ENCODE results near the gene GPA33. TPM values are rescaled to one million over a fixed set of nuclear protein-coding genes. Genes with fewer than 3 reads are reported as not detected.
"Not testable (repeated sequence)": the region's sequence is repeated elsewhere in the genome, so short reads cannot be mapped to it uniquely, and the experiment has no call there.

Gene GPA33
- total RNA-seq, 1 experiment from 2014 or later = not detected

- ChIA-PET POLR2A (ENCODE audit: unreplicated experiment) (no interaction called here), CTCF (no interaction called here)
- intact Hi-C loops (cut with micrococcal nuclease; ENCODE audit: unreplicated experiment) = no loop called here
- TF ChIP-seq CTCF (conservative IDR thresholded peaks at IDR 0.05) (no peak), EZH2 (IDR thresholded peaks at IDR 0.05; ENCODE audit: low read depth) (no peak)
- Histone ChIP-seq H3K27ac (no peak overlapping the region), H2AFZ (no peak overlapping the region), H3K27me3 (ENCODE audit: insufficient read depth, low read depth) (peaks cover 39% of the 10 kb centered on the region), H4K20me1 (ENCODE audit: insufficient read depth) (no peaks in the 10 kb centered on the region), H3K4me2 (no peak overlapping the region), H3K9me3 (ENCODE audit: insufficient read depth, low read depth) (no peaks in the 10 kb centered on the region), H3F3A (ENCODE audit: insufficient read depth, low read depth) (no peaks in the 10 kb centered on the region), H3K4me3 (no peak overlapping the region), H3K79me2 (ENCODE audit: low read depth) (no peaks in the 10 kb centered on the region), H3K9me2 (ENCODE audit: insufficient read depth) (no peaks in the 10 kb centered on the region), H3K36me3 (ENCODE audit: low read depth) (no peaks in the 10 kb centered on the region), H3K4me1 (replicated peaks; ENCODE audit: insufficient read depth) (no peaks in the 10 kb centered on the region)
- no peak for DNase-seq
- BruUV-seq (replicated peaks) = no TSS peak
Measured at GRCh38 chr1:167033646-167034045, 56.5 kb downstream of the GPA33 start.

GRCh38 chr1:167029553-167029952 is 60.6 kb downstream of the GPA33 start:
- H3K9me2 ChIP-seq (ENCODE audit: insufficient read depth); intact Hi-C loops (cut with micrococcal nuclease; ENCODE audit: unreplicated experiment); H3K27ac ChIP-seq; H4K20me1 ChIP-seq (ENCODE audit: insufficient read depth); POLR2A ChIA-PET (ENCODE audit: unreplicated experiment); H3F3A ChIP-seq (ENCODE audit: insufficient read depth, low read depth); H3K79me2 ChIP-seq (ENCODE audit: low read depth); BruUV-seq (replicated peaks); H3K36me3 ChIP-seq (ENCODE audit: low read depth); H3K4me2 ChIP-seq; DNase-seq; H3K9me3 ChIP-seq (ENCODE audit: insufficient read depth, low read depth); H3K4me1 ChIP-seq (replicated peaks; ENCODE audit: insufficient read depth); CTCF ChIA-PET; H3K4me3 ChIP-seq; H2AFZ ChIP-seq: not testable (repeated sequence)
- peaks cover 40% of the 10 kb centered on the region for H3K27me3 ChIP-seq (ENCODE audit: insufficient read depth, low read depth)

GRCh38 chr1:167022384-167022783 is 67.8 kb downstream of the GPA33 start:
- Histone ChIP-seq H3K9me3 (ENCODE audit: insufficient read depth, low read depth) (no peaks in the 10 kb centered on the region), H3K4me2 (no peak overlapping the region), H4K20me1 (ENCODE audit: insufficient read depth) (no peaks in the 10 kb centered on the region), H2AFZ (no peak overlapping the region), H3F3A (ENCODE audit: insufficient read depth, low read depth) (no peaks in the 10 kb centered on the region), H3K4me1 (replicated peaks; ENCODE audit: insufficient read depth) (no peaks in the 10 kb centered on the region), H3K79me2 (ENCODE audit: low read depth) (no peaks in the 10 kb centered on the region), H3K9me2 (ENCODE audit: insufficient read depth) (0 out of 2 replicates have a peak, but pooled peaks cover 6% of the 10 kb centered on the region), H3K27me3 (ENCODE audit: insufficient read depth, low read depth) (0 out of 2 replicates have a peak, but pooled peaks cover 5% of the 10 kb centered on the region), H3K36me3 (ENCODE audit: low read depth) (no peaks in the 10 kb centered on the region), H3K27ac (no peak overlapping the region), H3K4me3 (no peak overlapping the region)
- POLR2A ChIA-PET (ENCODE audit: unreplicated experiment) = no interaction called here
- intact Hi-C loops (cut with micrococcal nuclease; ENCODE audit: unreplicated experiment) = no loop called here
- no peak for DNase-seq
- CTCF ChIA-PET = no interaction called here
- BruUV-seq (replicated peaks) = no TSS peak
- TF ChIP-seq EZH2 (IDR thresholded peaks at IDR 0.05; ENCODE audit: low read depth) = no peak
- TF ChIP-seq CTCF (conservative IDR thresholded peaks at IDR 0.05) = no peak

- H3K4me3 ChIP-seq = no peak overlapping the region
- ChIA-PET POLR2A (ENCODE audit: unreplicated experiment) (no interaction called here), CTCF (no interaction called here)
- H3K27me3 ChIP-seq (ENCODE audit: insufficient read depth, low read depth) = no peaks in the 10 kb centered on the region; the same call in 1 of the 2 replicates
- no peaks in the 10 kb centered on the region for H3K4me1 ChIP-seq (replicated peaks; ENCODE audit: insufficient read depth)
- H3K9me3 ChIP-seq (ENCODE audit: insufficient read depth, low read depth) = no peaks in the 10 kb centered on the region; the same call in none of the 2 replicates
- H3K4me2 ChIP-seq = no peak overlapping the region
- no peaks in the 10 kb centered on the region for H4K20me1 ChIP-seq (ENCODE audit: insufficient read depth)
- H2AFZ ChIP-seq = no peak overlapping the region
- no peak overlapping the region for H3K27ac ChIP-seq
- no TSS peak for BruUV-seq (replicated peaks)
- intact Hi-C loops (cut with micrococcal nuclease; ENCODE audit: unreplicated experiment) = no loop called here
- H3K9me2 ChIP-seq (ENCODE audit: insufficient read depth) = no peaks in the 10 kb centered on the region
- DNase-seq = no peak
- no peaks in the 10 kb centered on the region for H3K79me2 ChIP-seq (ENCODE audit: low read depth)
- TF ChIP-seq CTCF (conservative IDR thresholded peaks at IDR 0.05) = no peak
- no peak for TF ChIP-seq EZH2 (IDR thresholded peaks at IDR 0.05; ENCODE audit: low read depth)
- no peaks in the 10 kb centered on the region for H3K36me3 ChIP-seq (ENCODE audit: low read depth)
- H3F3A ChIP-seq (ENCODE audit: insufficient read depth, low read depth) = no peaks in the 10 kb centered on the region
Measured at GRCh38 chr1:167016100-167016750, 74.0 kb downstream of the GPA33 start.
